ENCODE results near the gene GDI2.

DNA sequence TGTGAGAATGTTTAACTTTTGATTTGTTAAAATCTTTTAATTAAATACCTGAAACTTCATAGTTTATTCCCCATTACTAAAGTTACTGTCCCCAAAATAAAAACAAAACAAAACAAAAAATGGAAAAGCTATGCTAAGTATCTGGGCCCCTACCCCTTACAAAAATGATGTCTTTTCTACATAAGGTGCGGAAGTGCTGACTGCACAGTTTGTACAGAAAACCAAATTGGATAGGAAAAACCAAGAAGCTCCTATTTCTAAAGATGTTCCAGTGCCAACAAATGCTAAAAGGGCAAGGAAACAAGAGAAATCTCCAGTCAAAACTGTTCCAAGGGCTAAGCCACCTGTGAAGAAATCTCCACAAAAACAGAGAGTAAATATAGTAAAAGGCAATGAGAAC lies 78.1 kb downstream of the GDI2 start:
- TF ChIP-seq, protein P1, sequence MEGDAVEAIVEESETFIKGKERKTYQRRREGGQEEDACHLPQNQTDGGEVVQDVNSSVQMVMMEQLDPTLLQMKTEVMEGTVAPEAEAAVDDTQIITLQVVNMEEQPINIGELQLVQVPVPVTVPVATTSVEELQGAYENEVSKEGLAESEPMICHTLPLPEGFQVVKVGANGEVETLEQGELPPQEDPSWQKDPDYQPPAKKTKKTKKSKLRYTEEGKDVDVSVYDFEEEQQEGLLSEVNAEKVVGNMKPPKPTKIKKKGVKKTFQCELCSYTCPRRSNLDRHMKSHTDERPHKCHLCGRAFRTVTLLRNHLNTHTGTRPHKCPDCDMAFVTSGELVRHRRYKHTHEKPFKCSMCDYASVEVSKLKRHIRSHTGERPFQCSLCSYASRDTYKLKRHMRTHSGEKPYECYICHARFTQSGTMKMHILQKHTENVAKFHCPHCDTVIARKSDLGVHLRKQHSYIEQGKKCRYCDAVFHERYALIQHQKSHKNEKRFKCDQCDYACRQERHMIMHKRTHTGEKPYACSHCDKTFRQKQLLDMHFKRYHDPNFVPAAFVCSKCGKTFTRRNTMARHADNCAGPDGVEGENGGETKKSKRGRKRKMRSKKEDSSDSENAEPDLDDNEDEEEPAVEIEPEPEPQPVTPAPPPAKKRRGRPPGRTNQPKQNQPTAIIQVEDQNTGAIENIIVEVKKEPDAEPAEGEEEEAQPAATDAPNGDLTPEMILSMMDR (IDR thresholded peaks at IDR 0.05) = no peak
- no peak for TF ChIP-seq POLR2A (IDR thresholded peaks at IDR 0.05)

Measured in uterus (tissue), 2 donors.